K562 (cell line): ENCODE measurements around the gene GABARAP. TPM values are rescaled to one million over a fixed set of nuclear protein-coding genes. Genes with fewer than 3 reads are reported as not detected.

Experiments
- CSDE1 ChIP-seq, 2 experiments: fragments of 450-650 bp; IDR thresholded peaks; 2 replicates each; pipeline ENCODE4 v1.6.1; 2016; ENCODE audit warnings: mild to moderate bottlenecking in 1 of 2
- HNRNPLL ChIP-seq: fragments of 200-400 bp; formaldehyde crosslinking; IDR thresholded peaks from 2 replicates; pipeline ENCODE4 v1.6.1; 2017; ENCODE audit warnings: low read length, low read depth, mild to moderate bottlenecking; ENCODE audit not compliant: poor library complexity, severe bottlenecking
- LARP7 ChIP-seq: fragments of 450-650 bp; IDR thresholded peaks from 2 replicates; pipeline ENCODE4 v1.6.1; 2016
- MYC ChIP-seq, 2 experiments: fragments of 250-450 bp in 1 of 2; sonication (Bioruptor Pico) in 1 of 2; IDR thresholded peaks; 2 replicates each; pipeline versions ENCODE4 v1.5.1 to v1.6.1; 2012 to 2021; ENCODE audit warnings: low read depth in 2 of 2, borderline replicate concordance in 1 of 2, improper control_type of control experiment in 1 of 2, low read length in 1 of 2, mild to moderate bottlenecking in 1 of 2, moderate library complexity in 1 of 2
- NRF1 ChIP-seq, 2 experiments: fragments of 450-650 bp; IDR thresholded peaks in 1 of 2; conservative IDR thresholded peaks in 1 of 2; 2 replicates each; pipeline ENCODE4 v1.6.1; 2014; ENCODE audit warnings: mild to moderate bottlenecking in 2 of 2
- SP1 ChIP-seq: sonication (generic); formaldehyde crosslinking; IDR thresholded peaks from 2 replicates; pipeline ENCODE4 v1.8.1; 2022; ENCODE audit warnings: mild to moderate bottlenecking, missing genetic modification reagents
- ZBTB40 ChIP-seq, 2 experiments: fragments of 450-650 bp in 1 of 2; sonication (generic) in 1 of 2; formaldehyde crosslinking in 1 of 2; IDR thresholded peaks; 2 replicates each; pipeline versions ENCODE4 v1.7.1 to v1.9.0; 2016 to 2022; ENCODE audit warnings: inconsistent platforms in 1 of 2, mild to moderate bottlenecking in 1 of 2, missing genetic modification reagents in 1 of 2
- polyA plus RNA-seq, 8 experiments: library from polyadenylated mRNA; depleted of rRNA in 4 of 8; stranded (reverse) in 5 of 8; unstranded in 3 of 8; fragments of >200 nt; fragmentation: Nextera tagmentation in 2 of 8; fragmentation: Illumina TruSeq in 1 of 8; extraction: Ambion mirVana in 2 of 8; extraction: Trizol in 1 of 8; gene quantifications; 2 replicates each; pipeline versions ENCODE4 v1.2.1 to v1.2.3, GENCODE V29; 2011 to 2014; ENCODE audit warnings: inconsistent platforms in 1 of 8, missing spikeins in 1 of 8
- total RNA-seq, 7 experiments: library from RNA; depleted of rRNA in 6 of 7; stranded (reverse); fragments of >200 nt in 6 of 7; fragmentation: Illumina TruSeq in 2 of 7; extraction: Trizol in 2 of 7; gene quantifications; 2 replicates each; pipeline versions ENCODE4 v1.2.1 to v1.2.3, GENCODE V29; 2011 to 2021; ENCODE audit warnings: low replicate concordance in 1 of 7
- TF ChIP-seq, protein P1 (sequence below), 2 experiments: fragments of 150-350 bp in 1 of 2; IDR thresholded peaks; 2 replicates each; pipeline ENCODE4 v1.6.1; 2012 to 2016; ENCODE audit warnings: low read depth in 2 of 2, low read length in 2 of 2, mild to moderate bottlenecking in 1 of 2, moderate library complexity in 1 of 2
- TF ChIP-seq, protein P2 (sequence below): fragments of 450-650 bp; IDR thresholded peaks from 2 replicates; pipeline ENCODE4 v1.6.1; 2018; ENCODE audit not compliant: partially characterized antibody

Gene GABARAP
- total and polyA plus RNA-seq, 9 of the 15 experiments (the other 6 are each of a cell fraction or from before 2014, with no cell fraction given), result 47.5 to 373 (median 152) TPM

GRCh38 chr17:7204828-7205461 lies 37.3 kb downstream of the GABARAP start (continued):
- TF ChIP-seq ZBTB40 (IDR thresholded peaks at IDR 0.05), result no peak
- no peak for TF ChIP-seq ZBTB40 (CRISPR knock-in tag; IDR thresholded peaks at IDR 0.05)
- TF ChIP-seq, protein P1, sequence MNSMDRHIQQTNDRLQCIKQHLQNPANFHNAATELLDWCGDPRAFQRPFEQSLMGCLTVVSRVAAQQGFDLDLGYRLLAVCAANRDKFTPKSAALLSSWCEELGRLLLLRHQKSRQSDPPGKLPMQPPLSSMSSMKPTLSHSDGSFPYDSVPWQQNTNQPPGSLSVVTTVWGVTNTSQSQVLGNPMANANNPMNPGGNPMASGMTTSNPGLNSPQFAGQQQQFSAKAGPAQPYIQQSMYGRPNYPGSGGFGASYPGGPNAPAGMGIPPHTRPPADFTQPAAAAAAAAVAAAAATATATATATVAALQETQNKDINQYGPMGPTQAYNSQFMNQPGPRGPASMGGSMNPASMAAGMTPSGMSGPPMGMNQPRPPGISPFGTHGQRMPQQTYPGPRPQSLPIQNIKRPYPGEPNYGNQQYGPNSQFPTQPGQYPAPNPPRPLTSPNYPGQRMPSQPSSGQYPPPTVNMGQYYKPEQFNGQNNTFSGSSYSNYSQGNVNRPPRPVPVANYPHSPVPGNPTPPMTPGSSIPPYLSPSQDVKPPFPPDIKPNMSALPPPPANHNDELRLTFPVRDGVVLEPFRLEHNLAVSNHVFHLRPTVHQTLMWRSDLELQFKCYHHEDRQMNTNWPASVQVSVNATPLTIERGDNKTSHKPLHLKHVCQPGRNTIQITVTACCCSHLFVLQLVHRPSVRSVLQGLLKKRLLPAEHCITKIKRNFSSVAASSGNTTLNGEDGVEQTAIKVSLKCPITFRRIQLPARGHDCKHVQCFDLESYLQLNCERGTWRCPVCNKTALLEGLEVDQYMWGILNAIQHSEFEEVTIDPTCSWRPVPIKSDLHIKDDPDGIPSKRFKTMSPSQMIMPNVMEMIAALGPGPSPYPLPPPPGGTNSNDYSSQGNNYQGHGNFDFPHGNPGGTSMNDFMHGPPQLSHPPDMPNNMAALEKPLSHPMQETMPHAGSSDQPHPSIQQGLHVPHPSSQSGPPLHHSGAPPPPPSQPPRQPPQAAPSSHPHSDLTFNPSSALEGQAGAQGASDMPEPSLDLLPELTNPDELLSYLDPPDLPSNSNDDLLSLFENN (IDR thresholded peaks at IDR 0.05; ENCODE audit: low read depth in 2 of 2, low read length in 2 of 2), result no peak
- no peak for TF ChIP-seq LARP7
- TF ChIP-seq HNRNPLL, result no peak
- peak; percentile 42 to 53; a peak in 3 of 4 replicates for TF ChIP-seq NRF1 (conservative IDR thresholded peaks at IDR 0.05 in 1 of 2, IDR thresholded peaks at IDR 0.05 in 1 of 2)
- TF ChIP-seq, protein P2, sequence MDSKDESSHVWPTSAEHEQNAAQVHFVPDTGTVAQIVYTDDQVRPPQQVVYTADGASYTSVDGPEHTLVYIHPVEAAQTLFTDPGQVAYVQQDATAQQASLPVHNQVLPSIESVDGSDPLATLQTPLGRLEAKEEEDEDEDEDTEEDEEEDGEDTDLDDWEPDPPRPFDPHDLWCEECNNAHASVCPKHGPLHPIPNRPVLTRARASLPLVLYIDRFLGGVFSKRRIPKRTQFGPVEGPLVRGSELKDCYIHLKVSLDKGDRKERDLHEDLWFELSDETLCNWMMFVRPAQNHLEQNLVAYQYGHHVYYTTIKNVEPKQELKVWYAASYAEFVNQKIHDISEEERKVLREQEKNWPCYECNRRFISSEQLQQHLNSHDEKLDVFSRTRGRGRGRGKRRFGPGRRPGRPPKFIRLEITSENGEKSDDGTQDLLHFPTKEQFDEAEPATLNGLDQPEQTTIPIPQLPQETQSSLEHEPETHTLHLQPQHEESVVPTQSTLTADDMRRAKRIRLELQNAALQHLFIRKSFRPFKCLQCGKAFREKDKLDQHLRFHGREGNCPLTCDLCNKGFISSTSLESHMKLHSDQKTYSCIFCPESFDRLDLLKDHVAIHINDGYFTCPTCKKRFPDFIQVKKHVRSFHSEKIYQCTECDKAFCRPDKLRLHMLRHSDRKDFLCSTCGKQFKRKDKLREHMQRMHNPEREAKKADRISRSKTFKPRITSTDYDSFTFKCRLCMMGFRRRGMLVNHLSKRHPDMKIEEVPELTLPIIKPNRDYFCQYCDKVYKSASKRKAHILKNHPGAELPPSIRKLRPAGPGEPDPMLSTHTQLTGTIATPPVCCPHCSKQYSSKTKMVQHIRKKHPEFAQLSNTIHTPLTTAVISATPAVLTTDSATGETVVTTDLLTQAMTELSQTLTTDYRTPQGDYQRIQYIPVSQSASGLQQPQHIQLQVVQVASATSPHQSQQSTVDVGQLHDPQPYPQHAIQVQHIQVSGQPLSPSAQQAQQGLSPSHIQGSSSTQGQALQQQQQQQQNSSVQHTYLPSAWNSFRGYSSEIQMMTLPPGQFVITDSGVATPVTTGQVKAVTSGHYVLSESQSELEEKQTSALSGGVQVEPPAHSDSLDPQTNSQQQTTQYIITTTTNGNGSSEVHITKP, result peak; percentile 92
- peak in 1 of 2 experiments; percentile 94; a peak in 2 of 4 replicates for TF ChIP-seq CSDE1 (IDR thresholded peaks at IDR 0.05)
- TF ChIP-seq SP1 (CRISPR knock-in tag), result 0 out of 2 replicates have a peak, but pooled peaks have one; percentile 47
- no peak for TF ChIP-seq MYC (IDR thresholded peaks at IDR 0.05; ENCODE audit: low read depth, low read length)
- no peak for TF ChIP-seq MYC (CRISPR knock-in tag; IDR thresholded peaks at IDR 0.05; ENCODE audit: borderline replicate concordance, low read depth)
